HEK293 (cell line): ENCODE measurements around the gene CDKN2D.

Experiments
- CTCF ChIA-PET: fragments of 350-600 bp; formaldehyde crosslinking; extraction: SDS; loops from one replicate; lab custom pipeline; 2021; ENCODE audit warnings: antibody characterized with exemption; lab: Yijun Ruan, JAX
- POLR2A ChIA-PET: fragments of 300-600 bp; formaldehyde crosslinking; extraction: SDS; loops from one replicate; lab custom pipeline; 2020; ENCODE audit warnings: antibody characterized with exemption, inconsistent platforms; lab: Yijun Ruan, JAX
- H3K27ac ChIP-seq: fragments of 200-500 bp; sonication (Bioruptor generic); 2 replicates; pipeline ENCODE4 v1.5.1; 2014; ENCODE audit warnings: low read depth, low read length, control low read depth, inconsistent platforms; ENCODE audit errors: extremely low read depth
- H3K36me3 ChIP-seq, 2 experiments: fragments of 200-500 bp in 1 of 2; sonication (Bioruptor generic) in 1 of 2; 1 replicate in 1 of 2; 2 replicates in 1 of 2; pipeline ENCODE4 v1.5.1; 2014 to 2017; ENCODE audit warnings: inconsistent platforms in 2 of 2, low read length in 2 of 2; ENCODE audit not compliant: control insufficient read depth in 2 of 2, insufficient read depth in 1 of 2
- H3K4me1 ChIP-seq: fragments of 200-500 bp; sonication (Bioruptor generic); 2 replicates; pipeline ENCODE4 v1.5.1; 2014; ENCODE audit warnings: mild to moderate bottlenecking, low read length, inconsistent platforms; ENCODE audit not compliant: control insufficient read depth, insufficient read depth
- H3K4me3 ChIP-seq: 2 replicates; pipeline ENCODE4 v1.5.1; 2011; ENCODE audit warnings: low read depth, mild to moderate bottlenecking, control low read depth, low read length, moderate library complexity
- H3K9me3 ChIP-seq: fragments of 200-500 bp; sonication (Bioruptor generic); 2 replicates; pipeline ENCODE4 v1.5.1; 2014; ENCODE audit warnings: low read depth, low read length, inconsistent platforms; ENCODE audit not compliant: control insufficient read depth, insufficient read depth
- EGR2 ChIP-seq: fragments of 450-650 bp; formaldehyde crosslinking; IDR thresholded peaks from 2 replicates; pipeline ENCODE4 v1.5.1; 2016; ENCODE audit warnings: low read depth, missing biosample characterization, missing genetic modification characterization
- GLIS1 ChIP-seq: fragments of 450-650 bp; formaldehyde crosslinking; IDR thresholded peaks from 2 replicates; pipeline ENCODE4 v1.5.1; 2016; ENCODE audit warnings: missing biosample characterization, missing genetic modification characterization
- GLIS2 ChIP-seq: fragments of 450-650 bp; formaldehyde crosslinking; IDR thresholded peaks from 2 replicates; pipeline ENCODE4 v1.5.1; 2016; ENCODE audit warnings: missing biosample characterization, missing genetic modification characterization
- HOXA7 ChIP-seq: sonication (generic); formaldehyde crosslinking; IDR thresholded peaks from 2 replicates; pipeline ENCODE4 v1.8.1; 2022; ENCODE audit warnings: missing genetic modification reagents, borderline replicate concordance
- OVOL3 ChIP-seq: fragments of 450-650 bp; formaldehyde crosslinking; IDR thresholded peaks from 2 replicates; pipeline ENCODE4 v1.5.1; 2016; ENCODE audit warnings: missing biosample characterization, missing genetic modification characterization
- ZFHX2 ChIP-seq: fragments of 450-650 bp; formaldehyde crosslinking; conservative IDR thresholded peaks from 2 replicates; pipeline ENCODE4 v1.5.1; 2016; ENCODE audit warnings: missing biosample characterization, missing genetic modification characterization
- ZIC2 ChIP-seq: fragments of 450-650 bp; formaldehyde crosslinking; IDR thresholded peaks from 2 replicates; pipeline ENCODE4 v1.5.1; 2016; ENCODE audit warnings: missing biosample characterization, missing genetic modification characterization
- ZNF112 ChIP-seq: fragments of 450-650 bp; formaldehyde crosslinking; IDR thresholded peaks from 2 replicates; pipeline ENCODE4 v1.5.0; 2017; ENCODE audit warnings: missing biosample characterization, missing genetic modification characterization
- ZNF248 ChIP-seq: fragments of 450-650 bp; formaldehyde crosslinking; IDR thresholded peaks from 2 replicates; pipeline ENCODE4 v1.5.1; 2017; ENCODE audit warnings: missing biosample characterization, missing genetic modification characterization
- ZNF501 ChIP-seq: fragments of 450-650 bp; formaldehyde crosslinking; IDR thresholded peaks from 2 replicates; pipeline ENCODE4 v1.5.1; 2016; ENCODE audit warnings: missing biosample characterization, missing genetic modification characterization
- ZNF558 ChIP-seq: fragments of 450-650 bp; formaldehyde crosslinking; IDR thresholded peaks from 2 replicates; pipeline ENCODE4 v1.5.1; 2016; ENCODE audit warnings: missing biosample characterization, missing genetic modification characterization
- ZNF654 ChIP-seq: fragments of 450-650 bp; formaldehyde crosslinking; IDR thresholded peaks from 2 replicates; pipeline ENCODE4 v1.5.1; 2016; ENCODE audit warnings: low read depth, missing biosample characterization, missing genetic modification characterization
- ZNF660 ChIP-seq: fragments of 450-650 bp; IDR thresholded peaks from 2 replicates; pipeline ENCODE4 v1.5.1; 2018; ENCODE audit warnings: missing biosample characterization, mild to moderate bottlenecking, missing genetic modification characterization
- ZNF664 ChIP-seq: fragments of 450-650 bp; formaldehyde crosslinking; IDR thresholded peaks from 2 replicates; pipeline ENCODE4 v1.5.1; 2016; ENCODE audit warnings: missing biosample characterization, missing genetic modification characterization
- ZNF768 ChIP-seq: fragments of 450-650 bp; formaldehyde crosslinking; IDR thresholded peaks from 2 replicates; pipeline ENCODE4 v1.5.1; 2018; ENCODE audit warnings: missing biosample characterization, mild to moderate bottlenecking, missing genetic modification characterization
- ZNF791 ChIP-seq: fragments of 450-650 bp; formaldehyde crosslinking; IDR thresholded peaks from 2 replicates; pipeline ENCODE4 v1.5.1; 2016; ENCODE audit warnings: missing biosample characterization, missing genetic modification characterization
- TF ChIP-seq, protein P1 (sequence below): fragments of 450-650 bp; formaldehyde crosslinking; IDR thresholded peaks from 2 replicates; pipeline ENCODE4 v1.5.1; 2016; ENCODE audit warnings: missing biosample characterization, missing genetic modification characterization
- TF ChIP-seq, protein P2 (sequence below): fragments of 450-650 bp; formaldehyde crosslinking; IDR thresholded peaks from 2 replicates; pipeline ENCODE4 v1.5.1; 2016; ENCODE audit warnings: missing biosample characterization, missing genetic modification characterization
- TF ChIP-seq, protein P3 (sequence below): fragments of 450-650 bp; formaldehyde crosslinking; IDR thresholded peaks from 2 replicates; pipeline ENCODE4 v1.5.1; 2016; ENCODE audit warnings: missing biosample characterization, missing genetic modification characterization, borderline replicate concordance

Gene CDKN2D

DNA sequence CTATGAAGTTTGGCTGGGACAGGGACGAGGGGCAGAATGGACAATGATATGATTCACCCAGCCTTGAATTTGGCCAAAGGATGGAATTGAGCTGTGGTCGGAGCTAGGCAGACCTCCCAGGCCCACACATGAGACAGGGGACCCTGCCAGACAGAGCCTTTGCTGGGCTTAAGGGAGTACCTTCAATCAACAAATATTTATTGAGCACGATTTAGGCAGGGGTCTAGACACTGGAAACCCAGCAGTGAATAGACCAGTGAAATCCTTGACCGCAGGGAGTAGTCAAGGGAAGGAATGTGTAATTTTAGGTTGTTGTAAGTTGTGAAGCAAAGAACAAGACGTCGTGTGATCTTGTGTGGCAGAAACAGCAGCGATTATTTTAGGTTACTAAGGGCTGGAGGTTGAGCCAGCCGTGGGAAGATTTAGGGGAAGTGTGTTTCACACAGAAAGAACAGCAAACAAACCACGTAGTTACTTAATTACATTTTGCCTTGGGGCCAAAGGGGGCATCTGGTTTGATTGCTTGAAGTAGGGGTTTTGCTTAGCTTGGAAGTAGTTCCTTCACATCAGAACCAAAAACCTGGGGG, 35.2 kb upstream of the CDKN2D start (continued):
- TF ChIP-seq ZNF660 (tag by site-specific recombination) (no peak), ZNF501 (tag by site-specific recombination) (no peak), EGR2 (tag by site-specific recombination) (0 out of 2 replicates have a peak, but pooled peaks have one; percentile 23), ZFHX2 (tag by site-specific recombination) (0 out of 2 replicates have a peak, but pooled peaks have one; percentile 8), ZNF664 (tag by site-specific recombination) (no peak), ZNF654 (tag by site-specific recombination) (no peak)
- TF ChIP-seq, protein P1, sequence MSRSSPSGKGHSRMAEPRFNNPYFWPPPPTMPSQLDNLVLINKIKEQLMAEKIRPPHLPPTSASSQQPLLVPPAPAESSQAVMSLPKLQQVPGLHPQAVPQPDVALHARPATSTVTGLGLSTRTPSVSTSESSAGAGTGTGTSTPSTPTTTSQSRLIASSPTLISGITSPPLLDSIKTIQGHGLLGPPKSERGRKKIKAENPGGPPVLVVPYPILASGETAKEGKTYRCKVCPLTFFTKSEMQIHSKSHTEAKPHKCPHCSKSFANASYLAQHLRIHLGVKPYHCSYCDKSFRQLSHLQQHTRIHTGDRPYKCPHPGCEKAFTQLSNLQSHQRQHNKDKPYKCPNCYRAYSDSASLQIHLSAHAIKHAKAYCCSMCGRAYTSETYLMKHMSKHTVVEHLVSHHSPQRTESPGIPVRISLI, result no peak
- TF ChIP-seq, all 188 proteins: peak for 3

DNA sequence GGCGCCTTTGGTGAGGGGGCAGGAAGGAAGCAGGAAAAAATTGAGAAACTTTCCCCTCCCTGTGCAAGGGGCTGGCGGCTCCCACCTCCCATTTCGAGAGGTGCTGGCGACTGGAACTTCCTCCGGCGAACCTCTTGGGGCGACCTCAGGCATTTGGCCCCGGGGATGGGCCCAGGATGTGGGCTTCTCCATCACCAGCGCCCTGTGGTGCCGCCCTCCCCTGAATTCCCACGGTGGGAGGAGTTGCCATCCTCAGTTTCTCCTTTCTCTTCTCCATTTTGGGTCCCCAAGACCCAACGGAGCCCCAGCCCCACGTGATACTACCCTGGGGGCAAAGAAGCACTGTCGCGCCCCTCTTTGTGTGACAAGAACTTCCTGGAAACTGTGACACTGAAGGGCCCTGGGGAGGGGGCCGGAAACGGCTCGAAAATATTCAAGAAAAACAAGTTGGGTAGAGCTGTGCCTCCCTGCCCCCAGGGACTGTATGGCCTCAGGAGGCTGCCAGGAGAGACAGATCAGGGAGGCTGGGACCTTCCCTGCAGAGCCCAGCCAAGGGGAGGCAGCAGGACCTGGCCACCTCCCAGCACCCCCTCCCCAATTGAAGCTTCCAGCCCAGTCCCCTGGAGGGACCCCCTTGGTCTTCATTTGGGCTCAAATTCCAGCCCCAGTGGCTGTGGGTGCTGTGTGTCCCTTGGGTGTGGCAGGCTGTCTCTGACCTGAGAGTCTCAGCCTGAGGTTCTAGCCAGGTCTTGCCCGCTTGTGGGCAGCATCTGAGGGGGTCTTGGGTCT, 34.5 kb upstream of the CDKN2D start:
- TF ChIP-seq, protein P2, sequence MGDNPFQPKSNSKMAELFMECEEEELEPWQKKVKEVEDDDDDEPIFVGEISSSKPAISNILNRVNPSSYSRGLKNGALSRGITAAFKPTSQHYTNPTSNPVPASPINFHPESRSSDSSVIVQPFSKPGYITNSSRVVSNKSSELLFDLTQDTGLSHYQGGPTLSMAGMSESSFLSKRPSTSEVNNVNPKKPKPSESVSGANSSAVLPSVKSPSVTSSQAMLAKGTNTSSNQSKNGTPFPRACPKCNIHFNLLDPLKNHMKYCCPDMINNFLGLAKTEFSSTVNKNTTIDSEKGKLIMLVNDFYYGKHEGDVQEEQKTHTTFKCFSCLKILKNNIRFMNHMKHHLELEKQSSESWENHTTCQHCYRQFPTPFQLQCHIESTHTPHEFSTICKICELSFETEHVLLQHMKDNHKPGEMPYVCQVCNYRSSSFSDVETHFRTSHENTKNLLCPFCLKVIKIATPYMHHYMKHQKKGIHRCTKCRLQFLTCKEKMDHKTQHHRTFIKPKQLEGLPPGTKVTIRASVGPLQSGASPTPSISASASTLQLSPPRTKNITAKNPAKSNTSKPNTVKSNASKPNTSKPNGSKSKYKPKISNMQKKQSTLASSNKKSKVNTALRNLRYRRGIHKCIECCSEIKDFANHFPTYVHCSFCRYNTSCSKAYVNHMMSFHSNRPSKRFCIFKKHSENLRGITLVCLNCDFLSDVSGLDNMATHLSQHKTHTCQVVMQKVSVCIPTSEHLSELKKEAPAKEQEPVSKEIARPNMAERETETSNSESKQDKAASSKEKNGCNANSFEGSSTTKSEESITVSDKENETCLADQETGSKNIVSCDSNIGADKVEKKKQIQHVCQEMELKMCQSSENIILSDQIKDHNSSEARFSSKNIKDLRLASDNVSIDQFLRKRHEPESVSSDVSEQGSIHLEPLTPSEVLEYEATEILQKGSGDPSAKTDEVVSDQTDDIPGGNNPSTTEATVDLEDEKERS (tag by site-specific recombination), result no peak
- TF ChIP-seq OVOL3 (tag by site-specific recombination) (no peak), GLIS2 (peak; percentile 47), ZIC2 (tag by site-specific recombination) (peak; percentile 49; the same call in 1 of the 2 replicates), GLIS1 (tag by site-specific recombination) (0 out of 2 replicates have a peak, but pooled peaks have one; percentile 9), ZNF112 (tag by site-specific recombination) (no peak), ZNF558 (tag by site-specific recombination) (no peak), ZNF768 (tag by site-specific recombination) (0 out of 2 replicates have a peak, but pooled peaks have one; percentile 58), ZNF791 (tag by site-specific recombination) (no peak), HOXA7 (no peak), ZNF248 (tag by site-specific recombination) (no peak)
- TF ChIP-seq, protein P3, sequence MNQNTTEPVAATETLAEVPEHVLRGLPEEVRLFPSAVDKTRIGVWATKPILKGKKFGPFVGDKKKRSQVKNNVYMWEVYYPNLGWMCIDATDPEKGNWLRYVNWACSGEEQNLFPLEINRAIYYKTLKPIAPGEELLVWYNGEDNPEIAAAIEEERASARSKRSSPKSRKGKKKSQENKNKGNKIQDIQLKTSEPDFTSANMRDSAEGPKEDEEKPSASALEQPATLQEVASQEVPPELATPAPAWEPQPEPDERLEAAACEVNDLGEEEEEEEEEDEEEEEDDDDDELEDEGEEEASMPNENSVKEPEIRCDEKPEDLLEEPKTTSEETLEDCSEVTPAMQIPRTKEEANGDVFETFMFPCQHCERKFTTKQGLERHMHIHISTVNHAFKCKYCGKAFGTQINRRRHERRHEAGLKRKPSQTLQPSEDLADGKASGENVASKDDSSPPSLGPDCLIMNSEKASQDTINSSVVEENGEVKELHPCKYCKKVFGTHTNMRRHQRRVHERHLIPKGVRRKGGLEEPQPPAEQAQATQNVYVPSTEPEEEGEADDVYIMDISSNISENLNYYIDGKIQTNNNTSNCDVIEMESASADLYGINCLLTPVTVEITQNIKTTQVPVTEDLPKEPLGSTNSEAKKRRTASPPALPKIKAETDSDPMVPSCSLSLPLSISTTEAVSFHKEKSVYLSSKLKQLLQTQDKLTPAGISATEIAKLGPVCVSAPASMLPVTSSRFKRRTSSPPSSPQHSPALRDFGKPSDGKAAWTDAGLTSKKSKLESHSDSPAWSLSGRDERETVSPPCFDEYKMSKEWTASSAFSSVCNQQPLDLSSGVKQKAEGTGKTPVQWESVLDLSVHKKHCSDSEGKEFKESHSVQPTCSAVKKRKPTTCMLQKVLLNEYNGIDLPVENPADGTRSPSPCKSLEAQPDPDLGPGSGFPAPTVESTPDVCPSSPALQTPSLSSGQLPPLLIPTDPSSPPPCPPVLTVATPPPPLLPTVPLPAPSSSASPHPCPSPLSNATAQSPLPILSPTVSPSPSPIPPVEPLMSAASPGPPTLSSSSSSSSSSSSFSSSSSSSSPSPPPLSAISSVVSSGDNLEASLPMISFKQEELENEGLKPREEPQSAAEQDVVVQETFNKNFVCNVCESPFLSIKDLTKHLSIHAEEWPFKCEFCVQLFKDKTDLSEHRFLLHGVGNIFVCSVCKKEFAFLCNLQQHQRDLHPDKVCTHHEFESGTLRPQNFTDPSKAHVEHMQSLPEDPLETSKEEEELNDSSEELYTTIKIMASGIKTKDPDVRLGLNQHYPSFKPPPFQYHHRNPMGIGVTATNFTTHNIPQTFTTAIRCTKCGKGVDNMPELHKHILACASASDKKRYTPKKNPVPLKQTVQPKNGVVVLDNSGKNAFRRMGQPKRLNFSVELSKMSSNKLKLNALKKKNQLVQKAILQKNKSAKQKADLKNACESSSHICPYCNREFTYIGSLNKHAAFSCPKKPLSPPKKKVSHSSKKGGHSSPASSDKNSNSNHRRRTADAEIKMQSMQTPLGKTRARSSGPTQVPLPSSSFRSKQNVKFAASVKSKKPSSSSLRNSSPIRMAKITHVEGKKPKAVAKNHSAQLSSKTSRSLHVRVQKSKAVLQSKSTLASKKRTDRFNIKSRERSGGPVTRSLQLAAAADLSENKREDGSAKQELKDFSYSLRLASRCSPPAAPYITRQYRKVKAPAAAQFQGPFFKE, result no peak
- POLR2A ChIA-PET, result interaction anchor here (0.6 to 1.3 kb wide), 2 partner anchors 22 to 223 kb away, joined by 3 to 7 read pairs; partner anchors contain the start of genes SLC44A2 and TYK2
- no peak overlapping the region for H3K27ac ChIP-seq

More for the DNA sequence above, 34.5 kb upstream of the CDKN2D start:
- Histone ChIP-seq H3K9me3 (no peaks in the 10 kb centered on the region), H3K4me3 (peak overlapping the region; percentile 71), H3K36me3 (no peaks in the 10 kb centered on the region), H3K4me1 (no peaks in the 10 kb centered on the region)
- CTCF ChIA-PET, result interaction anchor here (0.8 to 1.5 kb wide), 2 partner anchors 22 to 23 kb away, joined by 3 to 7 read pairs; no protein-coding TSS in a partner anchor
